ENCODE results near the gene CAST.

The CAST gene

GRCh38 chr5:96634881-96635280 is 27.3 kb upstream of the CAST start:
- H3K9ac ChIP-seq (ENCODE audit: low read length), result no peak overlapping the region
- no peak overlapping the region for H3K27ac ChIP-seq (ENCODE audit: low read depth, low read length, poor library complexity, severe bottlenecking)
- H4K20me1 ChIP-seq (ENCODE audit: insufficient read depth, low read length), result no peaks in the 10 kb centered on the region
- H3K36me3 ChIP-seq (ENCODE audit: insufficient read depth, low read length), result no peaks in the 10 kb centered on the region
- no peak overlapping the region for H2AFZ ChIP-seq (ENCODE audit: low read length)
- no peaks in the 10 kb centered on the region for H3F3A ChIP-seq (ENCODE audit: insufficient read depth, low read length)
- H3K4me3 ChIP-seq (ENCODE audit: low read depth, low read length, poor library complexity, severe bottlenecking), result no peak overlapping the region
- H3K4me2 ChIP-seq (ENCODE audit: low read length), result no peak overlapping the region
- no peaks in the 10 kb centered on the region for H3K9me2 ChIP-seq (ENCODE audit: low read depth, low read length)
- no peaks in the 10 kb centered on the region for H3K9me3 ChIP-seq (ENCODE audit: low read length)
- no peaks in the 10 kb centered on the region for H3K79me2 ChIP-seq (ENCODE audit: insufficient read depth, low read length)
- no peaks in the 10 kb centered on the region for H3K27me3 ChIP-seq (ENCODE audit: insufficient read depth, low read length)
- no peaks in the 10 kb centered on the region for H3K4me1 ChIP-seq (ENCODE audit: insufficient read depth, low read length, severe bottlenecking)
- TF ChIP-seq, protein P1, sequence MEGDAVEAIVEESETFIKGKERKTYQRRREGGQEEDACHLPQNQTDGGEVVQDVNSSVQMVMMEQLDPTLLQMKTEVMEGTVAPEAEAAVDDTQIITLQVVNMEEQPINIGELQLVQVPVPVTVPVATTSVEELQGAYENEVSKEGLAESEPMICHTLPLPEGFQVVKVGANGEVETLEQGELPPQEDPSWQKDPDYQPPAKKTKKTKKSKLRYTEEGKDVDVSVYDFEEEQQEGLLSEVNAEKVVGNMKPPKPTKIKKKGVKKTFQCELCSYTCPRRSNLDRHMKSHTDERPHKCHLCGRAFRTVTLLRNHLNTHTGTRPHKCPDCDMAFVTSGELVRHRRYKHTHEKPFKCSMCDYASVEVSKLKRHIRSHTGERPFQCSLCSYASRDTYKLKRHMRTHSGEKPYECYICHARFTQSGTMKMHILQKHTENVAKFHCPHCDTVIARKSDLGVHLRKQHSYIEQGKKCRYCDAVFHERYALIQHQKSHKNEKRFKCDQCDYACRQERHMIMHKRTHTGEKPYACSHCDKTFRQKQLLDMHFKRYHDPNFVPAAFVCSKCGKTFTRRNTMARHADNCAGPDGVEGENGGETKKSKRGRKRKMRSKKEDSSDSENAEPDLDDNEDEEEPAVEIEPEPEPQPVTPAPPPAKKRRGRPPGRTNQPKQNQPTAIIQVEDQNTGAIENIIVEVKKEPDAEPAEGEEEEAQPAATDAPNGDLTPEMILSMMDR (IDR thresholded peaks at IDR 0.05; ENCODE audit: low read length), result no peak
- TF ChIP-seq EZH2 (IDR thresholded peaks at IDR 0.05; ENCODE audit: borderline replicate concordance, low read length), result no peak

DNA sequence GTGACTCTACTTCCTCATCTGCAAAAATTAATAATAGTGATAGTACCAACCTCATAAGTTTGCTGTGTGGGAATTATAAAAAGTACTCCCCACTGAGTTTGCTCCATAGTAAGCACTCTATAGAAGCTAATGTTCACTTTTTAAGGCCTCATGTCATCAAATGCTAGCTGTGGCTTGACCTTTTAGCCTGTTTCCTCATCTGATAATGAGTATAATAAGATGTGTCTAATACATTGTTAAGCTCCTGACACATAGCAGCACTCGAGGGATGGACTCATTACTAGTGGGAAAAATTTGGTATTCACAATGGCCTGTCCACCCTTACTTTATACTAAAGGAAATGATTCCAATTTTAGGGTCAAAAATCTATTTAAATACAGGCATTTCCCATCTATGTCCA is 26.1 kb upstream of the CAST start:
- no peak for TF ChIP-seq EZH2 (IDR thresholded peaks at IDR 0.05; ENCODE audit: borderline replicate concordance, low read length)
- TF ChIP-seq, protein P1 (IDR thresholded peaks at IDR 0.05; ENCODE audit: low read length), result no peak
- Histone ChIP-seq H3K4me2 (ENCODE audit: low read length) (no peak overlapping the region), H3K9ac (ENCODE audit: low read length) (no peak overlapping the region), H3K36me3 (ENCODE audit: insufficient read depth, low read length) (no peaks in the 10 kb centered on the region), H3K4me1 (ENCODE audit: insufficient read depth, low read length, severe bottlenecking) (no peaks in the 10 kb centered on the region), H4K20me1 (ENCODE audit: insufficient read depth, low read length) (no peaks in the 10 kb centered on the region), H3F3A (ENCODE audit: insufficient read depth, low read length) (no peaks in the 10 kb centered on the region), H3K9me3 (ENCODE audit: low read length) (no peaks in the 10 kb centered on the region), H2AFZ (ENCODE audit: low read length) (no peak overlapping the region), H3K27me3 (ENCODE audit: insufficient read depth, low read length) (no peaks in the 10 kb centered on the region), H3K4me3 (ENCODE audit: low read depth, low read length, poor library complexity, severe bottlenecking) (no peak overlapping the region), H3K27ac (ENCODE audit: low read depth, low read length, poor library complexity, severe bottlenecking) (no peak overlapping the region), H3K9me2 (ENCODE audit: low read depth, low read length) (no peaks in the 10 kb centered on the region), H3K79me2 (ENCODE audit: insufficient read depth, low read length) (no peaks in the 10 kb centered on the region)

- no peak for TF ChIP-seq EZH2 (IDR thresholded peaks at IDR 0.05; ENCODE audit: borderline replicate concordance, low read length)
- TF ChIP-seq, protein P1 (IDR thresholded peaks at IDR 0.05; ENCODE audit: low read length), result no peak
- no peak overlapping the region for H3K4me3 ChIP-seq (ENCODE audit: low read depth, low read length, poor library complexity, severe bottlenecking)
- no peak overlapping the region for H3K9ac ChIP-seq (ENCODE audit: low read length)
- H4K20me1 ChIP-seq (ENCODE audit: insufficient read depth, low read length), result no peaks in the 10 kb centered on the region
- H3K27ac ChIP-seq (ENCODE audit: low read depth, low read length, poor library complexity, severe bottlenecking), result no peak overlapping the region
- no peaks in the 10 kb centered on the region for H3K36me3 ChIP-seq (ENCODE audit: insufficient read depth, low read length)
- no peaks in the 10 kb centered on the region for H3K9me3 ChIP-seq (ENCODE audit: low read length)
- no peak overlapping the region for H2AFZ ChIP-seq (ENCODE audit: low read length)
- H3K4me2 ChIP-seq (ENCODE audit: low read length), result no peak overlapping the region
- no peaks in the 10 kb centered on the region for H3K9me2 ChIP-seq (ENCODE audit: low read depth, low read length)
- no peaks in the 10 kb centered on the region for H3K79me2 ChIP-seq (ENCODE audit: insufficient read depth, low read length)
- no peaks in the 10 kb centered on the region for H3F3A ChIP-seq (ENCODE audit: insufficient read depth, low read length)
- no peaks in the 10 kb centered on the region for H3K27me3 ChIP-seq (ENCODE audit: insufficient read depth, low read length)
- no peaks in the 10 kb centered on the region for H3K4me1 ChIP-seq (ENCODE audit: insufficient read depth, low read length, severe bottlenecking)
Measured at GRCh38 chr5:96636594-96636993, 25.6 kb upstream of the CAST start.

Data from OCI-LY1 (cell line).